ENCODE data around the gene IBSP.

Gene IBSP

DNA sequence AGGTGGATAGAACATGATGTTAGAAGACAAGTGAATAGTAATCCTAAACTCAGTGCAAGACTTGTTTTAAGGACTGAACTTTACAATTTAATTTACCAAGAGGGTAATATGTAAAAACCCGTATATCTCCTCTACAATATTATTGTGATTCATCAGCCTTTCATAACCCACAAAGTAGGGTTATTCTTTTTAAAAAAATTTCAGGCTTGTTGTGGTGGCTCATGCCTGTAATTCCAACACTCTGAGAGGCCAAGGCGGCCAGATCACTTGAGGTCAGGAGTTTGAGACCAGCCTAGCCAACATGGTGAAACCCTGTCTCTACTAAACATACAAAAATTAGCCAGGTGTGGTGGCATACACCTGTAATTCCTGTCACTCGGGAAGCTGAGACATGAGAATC is 7.2 kb downstream of the IBSP start:
- TF ChIP-seq, protein P1, sequence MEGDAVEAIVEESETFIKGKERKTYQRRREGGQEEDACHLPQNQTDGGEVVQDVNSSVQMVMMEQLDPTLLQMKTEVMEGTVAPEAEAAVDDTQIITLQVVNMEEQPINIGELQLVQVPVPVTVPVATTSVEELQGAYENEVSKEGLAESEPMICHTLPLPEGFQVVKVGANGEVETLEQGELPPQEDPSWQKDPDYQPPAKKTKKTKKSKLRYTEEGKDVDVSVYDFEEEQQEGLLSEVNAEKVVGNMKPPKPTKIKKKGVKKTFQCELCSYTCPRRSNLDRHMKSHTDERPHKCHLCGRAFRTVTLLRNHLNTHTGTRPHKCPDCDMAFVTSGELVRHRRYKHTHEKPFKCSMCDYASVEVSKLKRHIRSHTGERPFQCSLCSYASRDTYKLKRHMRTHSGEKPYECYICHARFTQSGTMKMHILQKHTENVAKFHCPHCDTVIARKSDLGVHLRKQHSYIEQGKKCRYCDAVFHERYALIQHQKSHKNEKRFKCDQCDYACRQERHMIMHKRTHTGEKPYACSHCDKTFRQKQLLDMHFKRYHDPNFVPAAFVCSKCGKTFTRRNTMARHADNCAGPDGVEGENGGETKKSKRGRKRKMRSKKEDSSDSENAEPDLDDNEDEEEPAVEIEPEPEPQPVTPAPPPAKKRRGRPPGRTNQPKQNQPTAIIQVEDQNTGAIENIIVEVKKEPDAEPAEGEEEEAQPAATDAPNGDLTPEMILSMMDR (IDR thresholded peaks at IDR 0.05; ENCODE audit: low read depth, low read length): no peak
- no peak for DNase-seq
- no peaks in the 10 kb centered on the region for H3K27me3 ChIP-seq (ENCODE audit: insufficient read depth, low read depth, severe bottlenecking)
- no peaks in the 10 kb centered on the region for H3K9me3 ChIP-seq (ENCODE audit: severe bottlenecking)
- no peak overlapping the region for H3K4me3 ChIP-seq (ENCODE audit: low read depth, low read length)
- H3K27ac ChIP-seq: no peak overlapping the region
- H3K36me3 ChIP-seq: no peaks in the 10 kb centered on the region

DNA sequence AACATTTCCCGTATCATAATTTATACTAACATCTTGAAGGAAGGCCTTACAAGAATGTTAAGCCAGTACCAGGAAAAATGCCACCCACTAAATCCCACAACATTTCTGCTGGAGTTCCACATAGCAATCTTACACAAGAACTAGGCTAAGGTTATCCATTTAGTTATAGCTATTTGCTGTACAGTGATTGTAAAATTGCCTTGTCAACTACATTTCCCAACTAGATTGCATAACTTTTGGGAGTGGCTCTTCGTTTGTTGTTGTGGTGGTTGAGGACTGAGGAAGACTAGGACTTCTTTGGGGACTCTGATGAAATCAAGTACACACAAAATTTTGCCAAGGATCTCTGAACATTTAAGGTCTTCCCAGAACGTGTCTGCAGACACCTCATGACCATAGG is 8.0 kb downstream of the IBSP start:
- no peaks in the 10 kb centered on the region for H3K9me3 ChIP-seq (ENCODE audit: severe bottlenecking)
- no peak overlapping the region for H3K27ac ChIP-seq
- H3K27me3 ChIP-seq (ENCODE audit: insufficient read depth, low read depth, severe bottlenecking): no peaks in the 10 kb centered on the region
- DNase-seq: no peak
- TF ChIP-seq, protein P1 (IDR thresholded peaks at IDR 0.05; ENCODE audit: low read depth, low read length): no peak
- H3K36me3 ChIP-seq: no peaks in the 10 kb centered on the region
- no peak overlapping the region for H3K4me3 ChIP-seq (ENCODE audit: low read depth, low read length)

DNA sequence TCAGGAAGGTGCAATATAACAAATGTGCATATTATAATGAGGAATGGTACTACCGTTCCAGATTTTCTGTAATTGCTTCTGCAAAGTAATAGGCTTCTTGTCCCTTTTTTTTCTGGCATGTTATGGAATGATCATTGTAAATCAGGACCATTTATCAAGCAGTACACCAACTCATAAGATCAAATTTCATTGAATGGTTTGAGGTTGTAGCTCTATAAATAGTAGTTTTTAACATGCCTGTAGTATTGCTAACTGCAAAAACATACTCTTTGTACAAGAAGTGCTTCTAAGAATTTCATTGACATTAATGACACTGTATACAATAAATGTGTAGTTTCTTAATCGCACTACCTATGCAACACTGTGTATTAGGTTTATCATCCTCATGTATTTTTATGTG is 12.6 kb downstream of the IBSP start:
- Histone ChIP-seq H3K9me3 (ENCODE audit: severe bottlenecking) (no peaks in the 10 kb centered on the region), H3K4me3 (ENCODE audit: low read depth, low read length) (no peak overlapping the region), H3K27ac (no peak overlapping the region), H3K36me3 (no peaks in the 10 kb centered on the region), H3K27me3 (ENCODE audit: insufficient read depth, low read depth, severe bottlenecking) (no peaks in the 10 kb centered on the region)
- TF ChIP-seq, protein P1 (IDR thresholded peaks at IDR 0.05; ENCODE audit: low read depth, low read length): no peak
- DNase-seq: no peak

DNA sequence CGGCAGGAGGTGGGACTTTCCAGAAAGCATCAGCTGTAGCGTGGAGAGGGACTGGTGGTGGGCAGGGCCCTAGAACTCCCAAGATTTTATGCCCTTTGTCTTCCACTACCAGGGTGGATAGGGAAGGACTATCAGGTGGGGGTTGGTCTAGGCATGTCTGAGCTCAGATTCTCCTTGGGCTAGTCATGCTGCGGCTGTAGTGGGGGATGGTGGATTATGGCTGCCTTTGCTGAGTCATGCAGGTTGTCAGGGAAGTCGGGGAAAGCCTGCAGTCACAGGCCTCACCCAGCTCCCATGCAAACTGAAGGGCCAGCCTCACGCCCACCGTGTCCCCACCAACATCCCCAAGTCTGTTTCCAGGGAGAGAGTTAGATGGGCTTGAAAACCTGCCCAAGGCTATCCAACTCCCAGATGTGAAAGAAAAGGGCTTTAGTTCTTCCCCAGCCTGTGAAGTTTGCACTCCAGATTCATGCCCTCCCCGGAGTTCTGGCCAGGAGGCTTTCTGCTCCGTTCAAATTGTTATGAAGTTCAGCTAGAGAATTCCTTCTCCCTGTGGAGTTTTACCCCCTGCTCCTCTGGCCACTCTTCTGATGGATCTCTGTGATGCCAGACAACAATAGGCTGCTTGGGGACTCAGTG is 20.0 kb downstream of the IBSP start:
- Histone ChIP-seq H3K27me3 (ENCODE audit: insufficient read depth, low read depth, severe bottlenecking) (no peaks in the 10 kb centered on the region), H3K36me3 (no peaks in the 10 kb centered on the region), H3K4me3 (ENCODE audit: low read depth, low read length) (no peak overlapping the region), H3K9me3 (ENCODE audit: severe bottlenecking) (no peaks in the 10 kb centered on the region), H3K27ac (no peak overlapping the region)
- TF ChIP-seq, protein P1 (IDR thresholded peaks at IDR 0.05; ENCODE audit: low read depth, low read length): no peak
- DNase-seq: peak; percentile 21

DNA sequence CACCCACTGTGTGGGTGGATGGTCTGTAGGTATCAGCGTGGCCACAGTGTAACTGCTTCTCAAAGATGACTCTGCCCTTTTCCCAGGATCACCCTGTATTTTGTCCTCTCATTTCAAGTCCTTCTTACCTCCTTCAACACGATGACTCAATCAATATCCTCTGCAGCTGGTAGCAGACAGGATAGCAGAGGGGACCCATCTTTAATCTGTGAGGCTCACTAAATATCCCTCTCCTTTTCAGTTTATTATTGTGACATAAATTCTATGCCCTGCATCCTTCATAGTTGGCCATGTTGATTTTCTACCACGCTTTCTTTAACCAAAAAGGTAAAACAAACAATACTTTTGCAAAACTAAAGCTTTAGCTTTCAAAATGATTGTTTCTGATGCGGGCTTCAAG is 23.8 kb downstream of the IBSP start:
- TF ChIP-seq, protein P1 (IDR thresholded peaks at IDR 0.05; ENCODE audit: low read depth, low read length): no peak
- no peak overlapping the region for H3K4me3 ChIP-seq (ENCODE audit: low read depth, low read length)
- no peak for DNase-seq
- H3K36me3 ChIP-seq: no peaks in the 10 kb centered on the region
- no peaks in the 10 kb centered on the region for H3K27me3 ChIP-seq (ENCODE audit: insufficient read depth, low read depth, severe bottlenecking)
- H3K9me3 ChIP-seq (ENCODE audit: severe bottlenecking): no peaks in the 10 kb centered on the region
- no peak overlapping the region for H3K27ac ChIP-seq

DNA sequence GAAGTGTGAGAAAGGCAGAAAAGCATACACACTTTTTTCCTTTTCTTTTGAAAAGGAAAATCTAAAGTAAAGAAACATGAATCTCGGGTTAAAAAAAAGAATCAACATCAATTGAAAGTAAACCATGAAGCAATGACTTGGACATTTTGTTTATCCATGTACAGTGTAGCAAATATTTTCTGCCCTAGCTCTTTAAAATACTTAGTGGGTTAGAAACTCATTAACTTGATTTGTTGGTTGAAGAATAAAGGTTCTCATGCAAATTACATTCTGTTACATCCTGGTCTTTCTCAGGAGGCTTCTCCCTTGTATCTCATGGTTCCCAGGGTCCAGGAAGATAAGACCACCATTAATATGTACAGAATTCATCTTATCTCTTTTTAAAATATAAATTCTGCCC is 24.4 kb downstream of the IBSP start:
- TF ChIP-seq, protein P1 (IDR thresholded peaks at IDR 0.05; ENCODE audit: low read depth, low read length): no peak
- no peak for DNase-seq
- Histone ChIP-seq H3K36me3 (no peaks in the 10 kb centered on the region), H3K4me3 (ENCODE audit: low read depth, low read length) (no peak overlapping the region), H3K9me3 (ENCODE audit: severe bottlenecking) (no peaks in the 10 kb centered on the region), H3K27me3 (ENCODE audit: insufficient read depth, low read depth, severe bottlenecking) (no peaks in the 10 kb centered on the region), H3K27ac (no peak overlapping the region)
